ENCODE data around the gene SLC17A2.

GRCh38 chr6:25943887-25944286, 13.4 kb upstream of the SLC17A2 start:
- TF ChIP-seq CTCF (conservative IDR thresholded peaks at IDR 0.05; ENCODE audit: low read depth in 2 of 2): no peak
- no peak for TF ChIP-seq REST (IDR thresholded peaks at IDR 0.05; ENCODE audit: unreplicated experiment)
- no peak for TF ChIP-seq EZH2 (IDR thresholded peaks at IDR 0.05; ENCODE audit: low read depth, unreplicated experiment)
- TF ChIP-seq JUNB (IDR thresholded peaks at IDR 0.05; ENCODE audit: unreplicated experiment): no peak
- no peak for TF ChIP-seq CREB1 (CRISPR knock-in tag; IDR thresholded peaks at IDR 0.05; ENCODE audit: low read depth)
- no peak for TF ChIP-seq POLR2AphosphoS5 (IDR thresholded peaks at IDR 0.05; ENCODE audit: low read depth)
